CD8-positive, alpha-beta memory T cell (primary cell): ENCODE data around the gene MUSTN1. TPM values are rescaled to one million over a fixed set of nuclear protein-coding genes. Genes with fewer than 3 reads are reported as not detected.

Experiments used
- CTCF ChIA-PET: fragments of 350-600 bp; sonication (Branson Sonifier 250); formaldehyde crosslinking; loops from one replicate; lab custom pipeline; 2021; ENCODE audit warnings: antibody characterized with exemption; lab: Charles Lee
- POLR2A ChIA-PET: fragments of 350-600 bp; sonication (Branson Sonifier 250); formaldehyde crosslinking; loops from one replicate; lab custom pipeline; 2021; ENCODE audit warnings: antibody characterized with exemption; lab: Charles Lee
- DNase-seq, 5 donors: peaks; one replicate each; pipeline versions ENCODE4 v3.0.0 to v3.0.0-alpha.2; 2020 to 2022; ENCODE audit warnings: mixed read lengths in 1 of 5
- H3K27ac ChIP-seq: one replicate; pipeline ENCODE4 v1.7.0; 2013; ENCODE audit warnings: low read depth, mild to moderate bottlenecking, low read length, moderate library complexity
- H3K27me3 ChIP-seq: 2 replicates; pipeline ENCODE4 v1.7.0; 2013; ENCODE audit warnings: low read length, mild to moderate bottlenecking; ENCODE audit not compliant: insufficient read depth, poor library complexity, severe bottlenecking
- H3K36me3 ChIP-seq: 2 replicates; pipeline ENCODE4 v1.7.0; 2013; ENCODE audit warnings: mild to moderate bottlenecking, low read length, moderate library complexity; ENCODE audit not compliant: insufficient read depth
- H3K4me1 ChIP-seq: 2 replicates; pipeline ENCODE4 v1.7.0; 2013; ENCODE audit warnings: mild to moderate bottlenecking, low read length, moderate library complexity; ENCODE audit not compliant: insufficient read depth
- H3K4me3 ChIP-seq: 2 replicates; pipeline ENCODE4 v1.7.0; 2013; ENCODE audit warnings: mild to moderate bottlenecking, low read length
- H3K9me3 ChIP-seq: 2 replicates; pipeline ENCODE4 v1.7.0; 2013; ENCODE audit warnings: mild to moderate bottlenecking, low read length
- H3K27ac Mint-ChIP-seq, 8 donors: one replicate each; pipeline ENCODE4 v1.8.0; 2020 to 2021; ENCODE audit warnings: mixed read lengths in 8 of 8, mild to moderate bottlenecking in 6 of 8, inconsistent platforms in 3 of 8, moderate library complexity in 3 of 8
- H3K27me3 Mint-ChIP-seq, 2 donors: one replicate each; pipeline ENCODE4 v1.8.0; 2020 to 2021; ENCODE audit warnings: mixed read lengths in 2 of 2, mild to moderate bottlenecking in 1 of 2, moderate library complexity in 1 of 2
- H3K36me3 Mint-ChIP-seq, 3 donors: one replicate each; pipeline ENCODE4 v1.8.0; 2020 to 2021; ENCODE audit warnings: mixed read lengths in 3 of 3, inconsistent platforms in 1 of 3, mild to moderate bottlenecking in 1 of 3
- H3K4me1 Mint-ChIP-seq, 3 donors: one replicate each; pipeline ENCODE4 v1.8.0; 2020 to 2021; ENCODE audit warnings: mixed read lengths in 3 of 3, inconsistent platforms in 1 of 3, mild to moderate bottlenecking in 1 of 3
- H3K4me3 Mint-ChIP-seq, 7 donors: one replicate each; pipeline ENCODE4 v1.8.0; 2020 to 2021; ENCODE audit warnings: mixed read lengths in 7 of 7, mild to moderate bottlenecking in 6 of 7, moderate library complexity in 4 of 7, inconsistent platforms in 2 of 7
- H3K9me3 Mint-ChIP-seq, 5 donors: one replicate each; pipeline ENCODE4 v1.8.0; 2020 to 2022; ENCODE audit warnings: mixed read lengths in 5 of 5, mild to moderate bottlenecking in 3 of 5, moderate library complexity in 2 of 5, inconsistent platforms in 1 of 5
- polyA plus RNA-seq: library from polyadenylated mRNA; unstranded; fragments of 300-500 nt; fragmentation: Illumina TruSeq; gene quantifications from one replicate; pipeline ENCODE4 v1.2.3, GENCODE V29; 2021
- total RNA-seq, 2 experiments: library from RNA; stranded (reverse); gene quantifications; one replicate each; pipeline ENCODE4 v1.2.3, GENCODE V29; 2021

Gene MUSTN1
- total and polyA plus RNA-seq, 3 experiments from 2014 or later, result 0.79 to 1.5 TPM; not detected in 1

DNA sequence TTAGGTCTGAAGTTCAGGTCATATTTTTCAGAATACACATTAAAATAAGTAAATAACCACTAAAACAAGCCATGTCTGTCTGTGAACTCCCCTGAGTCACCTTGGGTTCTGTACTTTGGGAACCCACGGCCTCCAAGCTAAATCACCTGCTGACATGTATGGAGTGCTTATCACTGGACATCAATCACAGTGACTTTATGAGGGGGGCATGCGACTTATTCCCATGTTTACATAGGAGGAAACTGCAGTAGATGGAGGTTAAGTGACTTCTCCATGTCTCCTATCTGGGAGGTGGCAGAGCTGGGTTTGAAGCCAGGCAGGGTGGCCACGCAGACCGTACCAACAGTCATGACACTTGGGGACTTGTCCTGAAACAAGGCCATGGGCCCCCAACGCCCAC lies 12.5 kb downstream of the MUSTN1 start:
- H3K27me3 Mint-ChIP-seq, result no peaks in the 10 kb centered on the region
- CTCF ChIA-PET, result no interaction called here

DNA sequence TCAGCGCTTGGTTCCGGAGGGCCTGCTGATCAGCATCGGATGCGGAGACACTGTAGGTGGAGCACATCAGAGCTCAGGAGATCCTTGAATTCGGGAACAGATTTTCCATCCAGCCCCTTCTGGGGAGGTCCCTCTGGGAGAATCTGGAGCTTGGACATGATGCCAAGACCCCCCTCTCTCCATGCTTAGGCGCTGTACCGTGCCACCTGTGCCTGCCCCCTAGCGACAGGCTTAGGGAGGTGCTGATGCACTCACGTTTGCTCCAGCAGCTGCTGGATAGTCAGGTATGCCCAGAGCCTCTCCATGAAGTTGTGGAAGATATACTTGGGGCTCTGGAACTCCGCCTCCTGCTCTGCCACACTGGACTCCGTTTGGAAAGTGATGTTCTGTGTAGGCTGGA lies 14.1 kb downstream of the MUSTN1 start:
- ChIA-PET CTCF (interaction anchor here (1.3 kb wide), 1 partner anchor 17 kb away, joined by 4 read pairs; no protein-coding TSS in a partner anchor), POLR2A (no interaction called here)
- no peak for DNase-seq
- no peaks in the 10 kb centered on the region for H3K36me3 ChIP-seq
- Mint-ChIP-seq H3K27me3 (no peaks in the 10 kb centered on the region), H3K27ac (peak overlapping the region in 1 of 8 donors; percentile 63), H3K4me3 (no peak overlapping the region), H3K36me3 (peaks cover 0 to 19% (median 5%) of the 10 kb centered on the region in 3 donors), H3K9me3 (no peaks in the 10 kb centered on the region), H3K4me1 (no peaks in the 10 kb centered on the region)
- no peak overlapping the region for H3K4me3 ChIP-seq
- no peak overlapping the region for H3K27ac ChIP-seq
- H3K9me3 ChIP-seq, result no peaks in the 10 kb centered on the region
- H3K27me3 ChIP-seq, result no peaks in the 10 kb centered on the region
- H3K4me1 ChIP-seq, result no peaks in the 10 kb centered on the region

More for the DNA sequence above, 12.5 kb downstream of the MUSTN1 start:
- Mint-ChIP-seq H3K36me3 (peaks cover 0 to 19% (median 5%) of the 10 kb centered on the region in 3 donors), H3K4me3 (no peak overlapping the region), H3K4me1 (no peaks in the 10 kb centered on the region), H3K27ac (no peak overlapping the region), H3K9me3 (no peaks in the 10 kb centered on the region)
- no peak overlapping the region for H3K27ac ChIP-seq
- H3K36me3 ChIP-seq, result no peaks in the 10 kb centered on the region
- H3K4me3 ChIP-seq, result no peak overlapping the region
- POLR2A ChIA-PET, result no interaction called here
- H3K9me3 ChIP-seq, result no peaks in the 10 kb centered on the region
- DNase-seq, result no peak
- no peaks in the 10 kb centered on the region for H3K27me3 ChIP-seq
- no peaks in the 10 kb centered on the region for H3K4me1 ChIP-seq

DNA sequence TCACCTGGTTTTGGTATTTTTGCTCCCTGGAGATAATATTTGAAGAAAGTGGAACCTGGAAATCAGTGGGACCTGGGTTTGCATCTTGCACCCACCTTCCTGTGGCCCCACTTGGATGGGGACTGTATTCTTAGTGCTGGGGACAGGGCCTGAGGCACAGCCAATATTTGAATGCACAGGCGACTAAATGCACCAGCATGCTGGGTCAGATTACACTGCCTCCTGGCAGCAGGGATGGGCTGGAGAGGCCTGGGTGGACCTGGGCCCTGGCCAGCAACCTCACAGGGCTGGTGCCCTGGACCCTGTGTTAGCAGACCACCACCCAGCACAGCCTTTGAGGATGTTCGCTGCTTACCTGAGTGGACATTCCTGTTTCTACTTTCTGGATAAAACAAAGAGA lies 14.9 kb downstream of the MUSTN1 start:
- Mint-ChIP-seq H3K36me3 (peaks cover 0 to 17% (median 3%) of the 10 kb centered on the region in 3 donors), H3K27ac (peak overlapping the region in 2 of 8 donors; percentile 5 to 52), H3K9me3 (no peaks in the 10 kb centered on the region), H3K27me3 (no peaks in the 10 kb centered on the region), H3K4me3 (no peak overlapping the region), H3K4me1 (no peaks in the 10 kb centered on the region)
- no peak for DNase-seq
- H3K27ac ChIP-seq, result no peak overlapping the region
- H3K4me3 ChIP-seq, result no peak overlapping the region
- ChIA-PET POLR2A (no interaction called here), CTCF (no interaction called here)
- H3K4me1 ChIP-seq, result no peaks in the 10 kb centered on the region
- no peaks in the 10 kb centered on the region for H3K27me3 ChIP-seq
- no peaks in the 10 kb centered on the region for H3K9me3 ChIP-seq
- H3K36me3 ChIP-seq, result no peaks in the 10 kb centered on the region

DNA sequence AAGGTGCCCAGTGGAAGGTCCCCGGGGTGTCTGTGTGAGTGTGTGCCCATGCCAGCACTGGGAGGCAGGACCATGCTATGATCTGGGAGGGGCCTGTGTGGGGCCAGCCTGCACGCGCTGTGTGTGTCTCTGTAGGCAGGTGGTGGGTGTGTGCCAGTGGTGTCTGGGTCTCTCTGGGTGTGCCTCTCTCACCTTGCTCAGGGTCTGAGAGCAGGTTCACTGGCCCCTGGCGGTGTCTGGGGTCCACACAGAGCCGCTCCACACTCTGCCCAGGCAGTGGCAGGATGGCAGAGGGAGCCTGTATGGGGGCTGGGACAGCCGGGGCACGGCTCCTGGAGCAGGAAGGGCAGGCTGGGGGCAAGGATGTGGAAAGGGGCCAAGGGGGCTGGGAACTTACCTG lies 17.0 kb downstream of the MUSTN1 start:
- no peaks in the 10 kb centered on the region for H3K27me3 ChIP-seq
- no peaks in the 10 kb centered on the region for H3K27me3 Mint-ChIP-seq
- CTCF ChIA-PET, result no interaction called here
- no peak overlapping the region for H3K4me3 Mint-ChIP-seq
- H3K4me1 Mint-ChIP-seq, result no peaks in the 10 kb centered on the region
- H3K36me3 ChIP-seq, result no peaks in the 10 kb centered on the region
- H3K4me1 ChIP-seq, result no peaks in the 10 kb centered on the region
- H3K36me3 Mint-ChIP-seq, result peaks cover 0 to 9% (median 2%) of the 10 kb centered on the region in 3 donors
- H3K27ac ChIP-seq, result no peak overlapping the region
- H3K4me3 ChIP-seq, result no peak overlapping the region
- no peaks in the 10 kb centered on the region for H3K9me3 Mint-ChIP-seq
- H3K9me3 ChIP-seq, result no peaks in the 10 kb centered on the region
- POLR2A ChIA-PET, result no interaction called here
- H3K27ac Mint-ChIP-seq, result peak overlapping the region in 1 of 8 donors; percentile 76
- no peak for DNase-seq

DNA sequence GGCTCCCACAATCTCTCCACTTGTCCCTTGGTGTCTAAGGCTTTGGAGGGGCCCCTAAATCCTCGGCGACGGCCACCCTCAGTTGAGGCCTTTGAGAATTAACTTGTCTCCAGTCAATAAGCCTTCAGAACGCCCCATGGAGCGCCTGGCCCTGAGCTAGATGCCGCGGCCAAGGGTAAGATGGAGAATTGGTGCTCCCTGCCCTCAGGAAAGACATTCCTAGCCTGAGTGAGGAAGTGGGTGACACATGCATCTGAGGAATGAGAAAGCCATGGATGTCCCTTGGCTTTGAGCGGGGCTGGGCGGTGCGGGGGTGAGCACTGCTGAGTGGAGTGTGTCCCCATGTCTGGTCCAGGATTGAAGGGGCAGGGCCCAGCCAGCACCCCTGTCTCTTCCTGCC lies 17.6 kb downstream of the MUSTN1 start:
- Histone ChIP-seq H3K4me3 (no peak overlapping the region), H3K9me3 (no peaks in the 10 kb centered on the region), H3K27ac (no peak overlapping the region), H3K36me3 (no peaks in the 10 kb centered on the region), H3K4me1 (no peaks in the 10 kb centered on the region), H3K27me3 (no peaks in the 10 kb centered on the region)
- Mint-ChIP-seq H3K27ac (no peak overlapping the region), H3K9me3 (no peaks in the 10 kb centered on the region), H3K4me1 (no peaks in the 10 kb centered on the region), H3K36me3 (peaks cover 0 to 5% (median 2%) of the 10 kb centered on the region in 3 donors), H3K4me3 (no peak overlapping the region), H3K27me3 (no peaks in the 10 kb centered on the region)
- no peak for DNase-seq
- POLR2A ChIA-PET, result no interaction called here
- CTCF ChIA-PET, result no interaction called here

DNA sequence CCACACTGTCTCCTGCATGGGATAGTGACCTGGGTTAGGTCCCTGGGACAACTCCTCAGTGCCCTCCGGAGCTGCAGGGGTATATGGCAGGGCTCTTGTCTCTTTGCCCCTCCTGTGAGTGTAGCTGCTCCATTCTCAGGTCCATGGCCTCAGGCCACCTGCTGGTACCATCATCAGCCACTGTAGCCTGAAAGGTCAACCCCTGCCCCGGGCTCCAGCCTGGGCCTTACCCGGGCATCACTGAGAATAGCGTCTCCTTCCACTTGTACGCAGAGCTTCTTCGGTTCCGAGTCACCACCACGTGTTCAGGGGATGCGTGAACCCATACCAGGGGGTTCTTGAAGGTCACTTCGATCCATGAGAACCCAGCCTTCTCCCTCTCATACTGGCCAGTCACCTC lies 18.2 kb downstream of the MUSTN1 start:
- CTCF ChIA-PET, result no interaction called here
- Mint-ChIP-seq H3K27me3 (no peaks in the 10 kb centered on the region), H3K36me3 (peaks cover 0 to 5% (median 2%) of the 10 kb centered on the region in 3 donors), H3K27ac (peak overlapping the region in 1 of 8 donors; percentile 40), H3K4me1 (no peaks in the 10 kb centered on the region), H3K9me3 (no peaks in the 10 kb centered on the region), H3K4me3 (no peak overlapping the region)
- H3K4me1 ChIP-seq, result no peaks in the 10 kb centered on the region
- no peaks in the 10 kb centered on the region for H3K9me3 ChIP-seq
- DNase-seq, result no peak
- no peaks in the 10 kb centered on the region for H3K27me3 ChIP-seq
- no peak overlapping the region for H3K27ac ChIP-seq
- no peaks in the 10 kb centered on the region for H3K36me3 ChIP-seq
- POLR2A ChIA-PET, result no interaction called here
- H3K4me3 ChIP-seq, result no peak overlapping the region

DNA sequence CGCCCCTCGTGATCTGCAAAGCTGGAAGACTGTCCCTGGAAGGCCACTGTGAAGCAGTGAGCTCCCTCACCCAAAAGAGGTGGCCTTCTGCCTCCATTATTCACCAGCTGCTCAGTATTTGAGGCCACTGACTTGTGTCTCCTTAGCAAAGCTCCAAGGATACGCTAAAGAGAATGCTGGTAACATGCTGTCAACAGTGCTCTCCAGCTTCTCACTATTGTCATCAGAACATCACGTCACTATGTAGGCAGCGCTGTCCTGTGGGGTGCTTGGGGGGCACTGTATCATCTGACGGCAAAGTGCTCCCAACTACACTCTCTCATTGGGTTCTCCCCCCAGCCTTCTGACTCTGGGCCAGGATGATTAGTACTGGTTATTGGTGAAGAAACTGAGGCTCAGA lies 18.6 kb downstream of the MUSTN1 start:
- no peak for DNase-seq
- H3K9me3 ChIP-seq, result no peaks in the 10 kb centered on the region
- Mint-ChIP-seq H3K27ac (no peak overlapping the region), H3K9me3 (no peaks in the 10 kb centered on the region), H3K4me3 (no peak overlapping the region), H3K27me3 (no peaks in the 10 kb centered on the region), H3K36me3 (peaks cover 0 to 5% (median 1%) of the 10 kb centered on the region in 3 donors), H3K4me1 (no peaks in the 10 kb centered on the region)
- no peaks in the 10 kb centered on the region for H3K36me3 ChIP-seq
- POLR2A ChIA-PET, result no interaction called here
- H3K27me3 ChIP-seq, result no peaks in the 10 kb centered on the region
- no peak overlapping the region for H3K4me3 ChIP-seq
- no peak overlapping the region for H3K27ac ChIP-seq
- no peaks in the 10 kb centered on the region for H3K4me1 ChIP-seq
- CTCF ChIA-PET, result no interaction called here

DNA sequence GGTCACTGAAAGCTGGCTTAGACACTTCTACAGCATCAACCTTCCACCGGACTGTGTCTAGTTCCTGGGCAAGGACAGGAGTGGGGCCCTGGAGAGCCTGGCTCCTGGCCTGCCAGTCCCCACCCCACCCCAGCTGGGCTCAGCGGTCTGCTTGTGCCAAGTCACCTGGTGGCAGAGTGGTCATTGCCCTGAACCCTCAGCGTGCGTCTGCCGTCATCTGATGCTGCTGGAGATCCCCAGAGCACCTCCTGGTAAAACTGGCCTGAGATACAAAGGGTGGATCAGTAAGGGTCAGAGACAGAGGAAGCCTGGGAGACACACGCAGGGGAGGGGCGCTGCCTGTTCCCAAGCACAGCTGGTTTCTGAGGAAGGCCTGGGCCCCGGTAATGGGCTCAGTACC lies 21.0 kb downstream of the MUSTN1 start:
- H3K36me3 ChIP-seq, result no peaks in the 10 kb centered on the region
- H3K4me3 ChIP-seq, result no peak overlapping the region
- H3K36me3 Mint-ChIP-seq, result no peaks in the 10 kb centered on the region
- no peaks in the 10 kb centered on the region for H3K4me1 ChIP-seq
- no peak overlapping the region for H3K27ac ChIP-seq
- no peak overlapping the region for H3K27ac Mint-ChIP-seq
- H3K9me3 ChIP-seq, result no peaks in the 10 kb centered on the region
- no peaks in the 10 kb centered on the region for H3K4me1 Mint-ChIP-seq
- DNase-seq, result no peak
- no peak overlapping the region for H3K4me3 Mint-ChIP-seq
- no peaks in the 10 kb centered on the region for H3K27me3 ChIP-seq
- no peaks in the 10 kb centered on the region for H3K27me3 Mint-ChIP-seq
- CTCF ChIA-PET, result interaction anchor here (1.0 kb wide), 1 partner anchor 25 kb away, joined by 3 read pairs; no protein-coding TSS in a partner anchor
- no peaks in the 10 kb centered on the region for H3K9me3 Mint-ChIP-seq
- POLR2A ChIA-PET, result no interaction called here
